Measurements from ENCODE around the gene SLC6A8. TPM values are rescaled to one million over a fixed set of nuclear protein-coding genes. Genes with fewer than 3 reads are reported as not detected.

The SLC6A8 gene
- total and polyA plus RNA-seq, 2 donors (not counting 3 experiments of a cell fraction or from before 2014, with no cell fraction given): 22.7 to 23.6 TPM

- Histone ChIP-seq H3K9ac (replicated peaks; ENCODE audit: extremely low read depth, insufficient read depth, low read length) (no peak overlapping the region), H3K9me3 (replicated peaks; ENCODE audit: control insufficient read depth, insufficient read depth, low read length) (no peaks in the 10 kb centered on the region), H3K79me2 (ENCODE audit: control insufficient read depth, insufficient read depth, low read length) (no peaks in the 10 kb centered on the region), H4K20me1 (replicated peaks; ENCODE audit: control insufficient read depth, extremely low read depth, insufficient read depth, low read length) (no peaks in the 10 kb centered on the region), H3K4me2 (ENCODE audit: insufficient read depth, low read length) (no peak overlapping the region), H3K27me3 (ENCODE audit: control insufficient read depth in 2 of 2, insufficient read depth in 2 of 2, low read length in 2 of 2) (peaks cover 5 to 14% of the 10 kb centered on the region in 2 experiments), H3K36me3 (ENCODE audit: control insufficient read depth in 2 of 2, extremely low read depth in 1 of 2, insufficient read depth in 2 of 2, low read length in 2 of 2) (no peaks in the 10 kb centered on the region), H3K9me1 (replicated peaks; ENCODE audit: control insufficient read depth, extremely low read depth, insufficient read depth, low read length) (no peaks in the 10 kb centered on the region), H2AFZ (ENCODE audit: low read depth, low read length) (no peak overlapping the region), H3K4me1 (ENCODE audit: control insufficient read depth, extremely low read depth, insufficient read depth, low read length) (no peaks in the 10 kb centered on the region), H3K4me3 (replicated peaks in 1 of 3; ENCODE audit: insufficient read depth in 1 of 3, low read depth in 1 of 3, low read length in 3 of 3) (no peak overlapping the region), H3K27ac (ENCODE audit: insufficient read depth, low read depth, low read length) (no peak overlapping the region)
- no peak for FAIRE-seq
- dilution Hi-C loops (cut with MboI; ENCODE audit: extremely low pct_ligation_motif_present, low sequenced_read_pairs): no loop called here
- ChIA-PET POLR2A (no interaction called here), CTCF (interaction anchor here (0.8 to 6.8 kb wide), 11 partner anchors 8 to 131 kb away, joined by 3 to 89 read pairs (median 5); no protein-coding TSS in a partner anchor)
- intact Hi-C loops (cut with micrococcal nuclease): loop anchor here (1.0 to 2.0 kb wide), 4 partner anchors 33 to 729 kb away; no protein-coding TSS in a partner anchor
- DNase-seq (ENCODE audit: low read depth, low spot score): no peak
- no TSS peak for BruUV-seq (replicated peaks)
- TF ChIP-seq FOS (IDR thresholded peaks at IDR 0.05; ENCODE audit: borderline replicate concordance, insufficient read depth, low read length) (no peak), EZH2 (IDR thresholded peaks at IDR 0.05; ENCODE audit: borderline replicate concordance, low read depth, low read length, severe bottlenecking) (no peak)
These were observed 17.6 kb upstream of the SLC6A8 start for GRCh38 chrX:153669901-153670731.

- Histone ChIP-seq H3K9me1 (replicated peaks; ENCODE audit: control insufficient read depth, extremely low read depth, insufficient read depth, low read length) (no peaks in the 10 kb centered on the region), H3K4me1 (ENCODE audit: control insufficient read depth, extremely low read depth, insufficient read depth, low read length) (no peaks in the 10 kb centered on the region), H3K27ac (ENCODE audit: insufficient read depth, low read depth, low read length) (no peak overlapping the region), H3K79me2 (ENCODE audit: control insufficient read depth, insufficient read depth, low read length) (no peaks in the 10 kb centered on the region), H3K4me2 (ENCODE audit: insufficient read depth, low read length) (no peak overlapping the region), H3K9ac (replicated peaks; ENCODE audit: extremely low read depth, insufficient read depth, low read length) (no peak overlapping the region), H2AFZ (ENCODE audit: low read depth, low read length) (no peak overlapping the region), H3K4me3 (replicated peaks in 1 of 3; ENCODE audit: insufficient read depth in 1 of 3, low read depth in 1 of 3, low read length in 3 of 3) (no peak overlapping the region), H3K9me3 (replicated peaks; ENCODE audit: control insufficient read depth, insufficient read depth, low read length) (no peaks in the 10 kb centered on the region), H4K20me1 (replicated peaks; ENCODE audit: control insufficient read depth, extremely low read depth, insufficient read depth, low read length) (no peaks in the 10 kb centered on the region), H3K27me3 (ENCODE audit: control insufficient read depth in 2 of 2, insufficient read depth in 2 of 2, low read length in 2 of 2) (peaks cover 5 to 12% of the 10 kb centered on the region in 2 experiments), H3K36me3 (ENCODE audit: control insufficient read depth in 2 of 2, extremely low read depth in 1 of 2, insufficient read depth in 2 of 2, low read length in 2 of 2) (no peaks in the 10 kb centered on the region)
- BruUV-seq (replicated peaks): no TSS peak
- dilution Hi-C loops (cut with MboI; ENCODE audit: extremely low pct_ligation_motif_present, low sequenced_read_pairs) (no loop called here), intact Hi-C loops (cut with micrococcal nuclease) (no loop called here)
- FAIRE-seq: no peak
- CTCF ChIA-PET: interaction anchor here (0.8 to 6.8 kb wide), 7 partner anchors 9 to 132 kb away, joined by 3 to 89 read pairs (median 5); no protein-coding TSS in a partner anchor
- POLR2A ChIA-PET: no interaction called here
- TF ChIP-seq FOS (IDR thresholded peaks at IDR 0.05; ENCODE audit: borderline replicate concordance, insufficient read depth, low read length): no peak
- TF ChIP-seq POLR2AphosphoS5 (IDR thresholded peaks at IDR 0.05; ENCODE audit: insufficient read depth, low read depth, low read length): no peak
- TF ChIP-seq POLR2A (IDR thresholded peaks at IDR 0.05; ENCODE audit: low read depth, low read length): no peak
- no peak for TF ChIP-seq MYC (IDR thresholded peaks at IDR 0.05; ENCODE audit: low read depth, low read length)
- no peak for DNase-seq (ENCODE audit: low read depth, low spot score)
These were observed 16.8 kb upstream of the SLC6A8 start for GRCh38 chrX:153670748-153671588.
